Measurements from ENCODE around the gene CNGB1.
"Not testable (repeated sequence)": the region's sequence is repeated elsewhere in the genome, so short reads cannot be mapped to it uniquely, and the experiment has no call there.

The CNGB1 gene

DNA sequence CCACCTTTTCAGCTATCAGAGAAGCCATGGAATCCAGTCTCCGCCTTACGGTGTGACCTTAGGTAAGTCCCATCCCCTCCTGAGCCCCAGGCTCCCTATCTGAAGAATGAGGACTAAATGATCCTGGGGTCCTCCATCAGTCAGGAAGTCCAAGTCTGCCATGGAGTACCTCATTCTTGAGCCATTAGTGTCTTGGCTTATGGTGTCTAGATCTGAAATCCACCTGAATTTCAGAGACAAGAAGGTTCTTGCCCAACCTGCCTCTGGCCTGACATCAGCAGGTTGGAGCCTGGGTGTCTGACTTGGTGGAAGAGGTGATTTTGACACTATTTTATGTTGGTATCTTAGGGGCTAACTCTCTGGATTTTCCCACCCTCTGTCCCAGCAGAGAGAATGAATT, 47.1 kb downstream of the CNGB1 start:
- DNase-seq = no peak

DNA sequence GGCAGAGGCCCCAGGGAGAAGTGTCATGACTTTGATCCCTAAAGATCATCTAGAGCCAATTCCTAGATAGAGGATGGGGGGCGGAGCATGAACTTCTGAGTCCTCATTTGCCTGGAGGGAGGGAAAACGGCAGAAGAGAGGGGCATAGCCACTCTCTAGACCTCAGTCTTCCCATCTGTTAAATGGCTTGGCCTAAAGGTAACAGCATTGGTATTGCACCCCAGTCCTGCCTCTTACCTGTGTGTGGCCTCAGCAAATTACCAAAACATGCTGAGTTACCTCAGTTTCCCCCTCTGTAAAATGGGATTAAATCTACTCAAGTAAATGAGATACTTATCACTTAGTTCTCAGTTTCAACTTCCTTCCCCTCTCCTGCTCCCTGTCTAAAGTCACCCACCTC, 47.5 kb downstream of the CNGB1 start:
- no peak for DNase-seq

DNA sequence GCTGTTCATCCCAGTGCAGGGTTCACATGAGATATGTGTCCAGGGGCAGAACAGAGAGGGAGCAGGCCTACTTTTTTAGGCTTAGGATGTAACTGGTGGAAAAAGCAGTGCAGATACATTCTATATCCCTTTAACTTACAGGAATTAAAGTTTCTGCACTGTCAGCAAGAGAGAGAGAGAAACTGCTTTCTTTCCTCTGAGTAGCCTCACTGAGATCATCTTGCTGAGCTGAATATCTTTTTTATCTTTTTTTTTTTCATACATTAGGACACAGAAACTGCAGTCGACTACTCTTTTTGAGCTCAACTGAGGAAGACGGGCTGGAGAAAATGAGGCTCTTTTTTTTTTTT, 50.1 kb downstream of the CNGB1 start:
- DNase-seq = no peak

DNA sequence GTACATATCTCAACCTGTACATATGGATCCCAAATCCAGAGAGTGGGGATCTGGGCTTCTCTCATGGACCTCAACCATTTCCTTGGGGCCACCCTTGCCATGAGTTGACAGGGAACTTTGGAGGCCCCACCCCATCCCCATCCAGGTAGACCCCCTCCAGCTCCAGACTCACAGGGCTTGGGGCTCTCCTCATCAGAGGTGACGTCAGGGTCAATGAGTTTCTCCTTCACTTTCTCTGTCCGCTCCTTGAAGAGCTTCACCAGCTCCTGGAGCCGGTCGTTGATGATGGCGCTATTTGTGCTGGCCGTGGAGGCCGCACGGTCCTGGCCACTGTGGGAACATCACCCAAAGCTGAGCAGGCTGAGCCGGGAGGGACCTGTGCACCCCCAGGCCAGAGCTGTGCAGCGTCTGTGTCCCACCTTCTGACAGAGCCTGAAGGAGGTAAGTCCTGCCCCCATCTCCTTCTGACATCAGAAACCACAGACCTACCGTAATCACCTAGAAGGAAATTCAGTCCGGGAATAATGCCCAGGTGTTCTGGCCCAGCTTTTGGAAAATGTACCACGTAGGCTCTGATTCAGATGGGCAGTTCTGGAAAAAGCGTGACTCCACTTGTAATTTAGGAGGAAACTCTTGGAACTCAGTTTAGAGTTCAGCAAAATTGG, 50.6 kb downstream of the CNGB1 start:
- no peak for DNase-seq

DNA sequence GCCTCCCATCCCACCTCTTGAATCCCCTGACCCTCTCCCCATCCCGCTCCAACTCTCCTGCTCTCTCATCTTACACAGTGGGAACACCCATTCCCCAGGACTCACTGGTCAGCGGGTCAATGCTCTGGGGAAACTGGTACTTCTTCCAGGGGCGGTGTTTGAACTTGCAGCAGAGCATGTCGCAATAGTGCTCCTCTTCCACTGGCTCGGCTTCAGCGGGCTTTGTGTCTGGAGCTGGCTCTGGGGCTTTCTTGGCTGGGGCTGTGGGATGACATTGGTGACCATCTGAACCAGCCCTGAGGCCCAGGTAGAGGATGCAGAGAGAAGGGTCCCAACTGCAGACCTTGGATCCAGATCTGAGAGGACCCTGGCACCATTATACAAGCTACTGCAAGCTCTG, 51.9 kb downstream of the CNGB1 start:
- no peak for DNase-seq

DNA sequence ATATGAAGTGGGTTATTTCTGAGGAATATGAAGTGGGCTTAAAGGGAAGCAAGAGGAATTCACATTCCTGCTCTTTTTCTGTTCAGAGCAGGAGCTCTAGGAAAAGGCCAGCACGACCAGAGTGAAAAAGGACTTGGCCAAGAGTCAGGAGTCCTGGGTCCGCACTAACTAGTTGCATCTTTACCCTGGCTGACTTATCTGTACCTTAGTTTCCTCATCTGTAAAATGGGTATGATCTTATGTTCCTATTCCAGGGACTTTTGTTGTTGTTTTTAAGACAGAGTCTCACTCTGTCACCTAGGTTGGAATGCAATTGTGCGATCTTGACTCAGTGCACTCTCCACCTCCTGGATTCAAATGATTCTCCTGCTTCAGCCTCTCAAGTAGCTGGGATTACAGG, 52.5 kb downstream of the CNGB1 start:
- DNase-seq = no peak

DNA sequence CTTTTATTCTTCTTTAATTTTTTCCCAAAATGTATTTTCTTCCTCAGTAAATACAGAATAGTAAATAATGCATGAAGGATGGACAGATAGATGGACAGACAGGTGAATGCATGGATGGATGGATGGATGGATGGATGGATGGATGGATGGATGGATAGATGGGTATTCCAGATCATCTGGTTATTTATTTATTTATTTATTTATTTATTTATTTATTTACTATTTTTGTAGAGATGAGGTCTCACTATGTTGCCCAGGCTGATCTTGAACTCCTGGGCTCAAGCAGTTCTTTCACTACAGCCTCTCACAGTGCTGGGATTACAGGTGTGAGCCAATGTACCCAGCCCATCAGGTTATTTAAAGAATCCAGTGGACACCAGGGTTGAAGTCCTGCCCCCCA, 53.0 kb downstream of the CNGB1 start:
- DNase-seq = not testable (repeated sequence)

DNA sequence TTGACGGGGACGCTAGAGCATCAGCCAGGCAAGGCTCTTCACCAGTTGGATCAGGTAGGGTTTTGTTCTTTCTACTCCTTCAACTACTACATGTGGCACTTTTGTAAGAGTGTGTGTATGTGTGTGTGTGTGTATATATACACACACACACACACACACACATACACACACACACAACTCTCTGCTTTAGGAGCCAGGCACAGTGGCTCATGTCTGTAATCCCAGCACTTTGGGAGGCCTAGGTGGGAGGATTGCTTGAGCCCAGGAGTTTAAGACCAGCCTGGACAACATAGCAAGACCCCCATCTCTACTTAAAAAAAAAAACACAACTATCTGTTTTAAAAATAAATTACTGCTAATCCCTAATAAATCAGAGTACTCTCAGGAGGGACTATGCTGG, 53.4 kb downstream of the CNGB1 start:
- DNase-seq = not testable (repeated sequence)

DNA sequence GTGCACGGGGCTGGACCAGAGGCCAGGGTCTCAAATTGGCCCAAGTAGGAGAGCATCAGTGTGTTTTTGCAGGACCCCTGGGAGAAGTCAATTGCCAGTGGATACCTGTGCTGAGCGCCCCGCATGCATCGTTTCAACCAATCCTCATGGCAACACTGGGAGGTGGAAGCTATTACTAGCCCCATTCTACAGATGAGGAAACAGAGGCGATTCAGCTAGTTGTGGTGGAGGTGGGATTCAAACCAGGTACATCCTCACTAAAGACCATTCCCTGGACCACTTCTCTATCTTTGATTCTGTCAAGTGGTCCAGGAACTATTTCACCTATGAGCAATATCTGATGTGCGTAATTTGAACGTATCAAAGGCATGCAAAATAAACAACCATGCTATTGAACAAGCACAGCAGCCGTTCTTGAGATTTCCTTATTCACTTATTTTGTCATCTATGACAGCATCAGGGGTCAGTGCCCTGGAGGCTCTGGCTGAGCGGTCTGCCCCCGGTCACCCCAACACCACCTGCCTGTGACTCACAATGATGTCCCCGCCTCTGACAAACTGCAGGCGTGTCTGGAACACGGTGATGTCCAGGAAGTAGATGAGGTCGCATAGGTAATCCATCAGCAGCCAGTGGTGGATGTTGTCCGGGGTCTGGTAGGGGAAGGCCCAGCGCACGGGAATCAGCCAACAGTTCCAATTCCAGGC, 54.0 kb downstream of the CNGB1 start:
- no peak for DNase-seq

DNA sequence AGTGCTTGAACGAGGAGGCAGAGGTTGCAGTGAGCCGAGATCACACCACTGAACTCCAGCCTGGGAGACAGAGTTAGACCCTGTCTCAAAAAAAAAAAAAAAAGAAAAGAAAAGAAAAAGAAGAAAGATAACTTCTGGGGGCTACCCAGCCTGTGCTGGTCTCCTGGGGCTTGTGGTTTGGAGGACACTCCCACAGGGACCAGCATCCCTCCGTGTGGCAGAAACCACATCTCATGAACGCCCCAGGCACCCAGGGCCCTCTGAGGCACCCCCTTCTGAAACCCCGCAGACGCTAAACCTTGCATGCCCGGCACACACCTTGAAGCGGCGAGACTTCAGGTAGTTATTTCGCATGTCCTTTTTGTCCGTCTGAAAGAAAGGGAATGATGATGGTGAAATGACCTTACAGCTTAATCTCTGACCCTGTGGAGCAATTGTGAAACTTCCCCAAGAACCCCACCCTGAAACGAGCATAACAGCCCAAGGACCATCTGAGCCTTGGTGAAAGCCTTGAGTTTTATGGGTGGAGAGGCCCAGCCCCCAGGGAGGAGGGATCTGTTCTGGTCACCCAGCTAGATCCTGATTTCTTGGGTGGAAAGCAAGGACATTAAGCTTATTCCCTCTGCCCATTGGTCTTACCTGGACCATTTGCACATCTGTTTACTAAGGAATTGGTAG, 55.0 kb downstream of the CNGB1 start:
- no peak for DNase-seq

DNA sequence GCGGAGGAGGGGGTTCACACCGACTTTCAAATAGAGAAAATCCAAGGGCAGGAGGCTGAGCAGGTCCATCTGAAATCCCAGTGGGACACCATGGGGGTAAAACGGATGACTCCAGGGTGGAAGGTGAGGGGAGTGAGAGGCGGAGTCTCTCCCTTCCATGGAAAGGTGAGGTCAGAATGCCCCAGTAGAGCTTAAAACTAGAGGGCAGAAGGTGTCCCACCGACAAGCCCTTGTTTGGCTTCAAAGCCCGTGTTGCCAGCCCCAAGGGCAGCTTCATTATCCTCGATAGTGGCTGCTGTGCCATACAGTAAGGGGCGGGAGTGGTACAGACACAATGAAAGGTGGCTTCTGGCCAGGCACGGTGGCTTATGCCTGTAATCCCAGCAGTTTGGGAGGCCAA, 55.7 kb downstream of the CNGB1 start:
- no peak for DNase-seq

DNA sequence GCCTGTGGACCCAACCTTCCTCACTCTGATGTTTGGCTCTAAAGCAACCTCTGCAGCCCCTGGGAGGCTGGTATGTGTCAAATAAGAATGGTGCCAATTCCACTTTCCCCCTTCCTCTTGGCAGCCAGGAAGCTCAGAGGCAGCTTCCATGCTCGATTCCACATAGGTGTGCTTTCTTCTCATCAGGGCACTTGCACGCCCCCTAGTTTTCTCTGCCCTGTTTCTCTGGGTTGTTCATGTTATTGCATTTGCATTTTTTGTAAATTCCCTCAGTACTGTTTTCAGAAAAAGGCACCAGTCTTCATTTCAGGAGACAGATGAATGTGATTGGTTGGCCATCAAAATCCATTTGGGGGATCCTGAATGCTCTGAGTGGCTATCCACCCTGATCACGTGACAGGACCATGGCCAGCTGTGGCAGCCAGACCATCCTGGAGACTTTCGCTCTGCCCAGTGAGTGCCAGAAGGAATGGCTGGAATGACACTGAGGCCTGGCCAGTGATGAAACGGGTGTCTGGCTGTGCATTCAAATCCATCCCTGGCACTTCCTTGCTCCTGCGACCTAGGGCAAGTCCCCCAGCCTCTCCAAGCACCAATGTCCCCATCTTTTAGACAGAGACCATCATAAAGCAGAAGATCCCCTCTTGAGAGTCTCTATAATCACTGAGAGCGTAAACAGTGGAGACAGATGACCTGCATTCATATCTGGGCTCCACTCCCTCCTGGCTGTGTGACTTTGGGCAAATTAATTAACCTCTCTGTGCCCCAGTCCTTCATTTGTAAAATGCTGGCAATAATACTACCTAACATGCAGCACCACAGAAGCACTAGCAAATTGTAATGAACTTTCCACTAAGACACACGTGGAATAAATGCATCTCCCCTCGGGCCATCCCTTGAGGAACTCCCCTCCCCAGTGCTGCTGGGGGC, 56.4 kb downstream of the CNGB1 start:
- no peak for DNase-seq

DNA sequence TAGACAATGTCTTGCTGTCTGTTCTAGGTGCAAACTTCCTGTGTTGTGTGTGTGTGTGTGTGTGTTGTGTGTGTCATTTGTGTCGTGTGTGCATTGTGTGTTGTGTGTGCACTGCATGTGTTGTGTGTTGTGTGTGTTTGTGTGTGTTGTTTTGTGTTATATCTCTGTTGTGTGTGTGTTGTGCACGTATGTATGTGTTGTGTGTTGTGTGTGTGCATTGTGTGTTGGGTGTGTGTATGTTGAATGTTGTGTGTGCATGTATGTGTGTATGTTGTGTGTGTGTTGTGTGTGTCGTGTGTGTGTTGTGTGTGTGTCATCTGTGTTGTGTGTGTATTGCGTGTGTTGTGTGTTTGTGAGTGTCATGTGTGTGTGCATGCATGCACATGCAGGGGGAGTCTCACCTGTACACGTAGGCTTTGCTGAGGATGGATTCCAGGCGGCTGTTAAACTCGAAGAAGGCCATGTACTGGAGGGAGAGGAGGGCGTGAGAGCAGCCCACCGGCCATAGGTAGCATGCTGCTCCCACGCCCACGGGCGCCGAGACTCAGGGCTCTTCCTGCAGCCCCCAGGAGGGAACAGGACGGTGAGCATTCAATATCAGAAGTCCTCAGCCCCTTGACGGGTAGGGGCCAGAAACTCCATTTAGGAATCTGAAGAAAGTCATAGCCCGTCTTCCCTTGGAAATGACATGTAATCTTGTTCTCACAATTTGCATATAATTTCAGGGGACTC, 58.2 kb downstream of the CNGB1 start:
- DNase-seq = no peak

DNA sequence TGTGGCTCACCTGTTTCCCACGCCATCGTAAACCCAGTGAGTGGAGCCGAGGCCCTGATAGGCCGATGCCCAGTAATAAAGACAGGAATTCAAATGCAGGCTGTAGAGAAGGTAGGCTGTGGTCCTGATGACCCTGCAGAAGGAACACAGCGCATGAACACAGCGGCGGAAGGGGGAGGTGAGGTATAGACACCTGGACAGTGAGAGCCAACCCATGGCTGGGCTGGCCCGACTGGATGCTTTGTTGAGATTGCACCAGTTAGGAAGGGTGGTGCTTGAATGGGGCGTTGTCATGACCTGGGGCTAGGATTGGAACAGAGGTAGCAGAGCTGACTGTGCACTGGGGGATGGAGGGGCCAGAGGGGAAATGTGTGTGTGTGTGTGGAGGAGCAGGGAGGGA, 59.2 kb downstream of the CNGB1 start:
- no peak for DNase-seq

DNA sequence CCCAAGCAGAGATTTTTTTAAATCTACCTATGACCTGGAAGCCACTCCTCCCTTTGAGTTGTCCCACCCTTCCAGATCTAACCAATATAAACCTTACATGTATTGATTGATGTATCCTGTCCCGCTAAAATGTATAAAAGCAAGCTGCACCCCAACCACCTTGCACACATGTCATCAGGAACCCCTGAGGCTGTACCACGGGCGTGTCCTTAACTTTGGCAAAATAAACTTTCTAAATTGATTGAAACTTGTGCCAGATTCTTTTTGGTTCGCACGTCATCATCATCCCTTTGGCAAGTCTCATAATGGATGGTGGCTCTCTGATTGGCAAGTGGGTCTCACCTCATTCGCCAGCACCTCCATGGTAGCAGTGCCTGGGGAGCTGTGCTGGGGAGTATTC, 60.2 kb downstream of the CNGB1 start:
- DNase-seq = no peak

DNA sequence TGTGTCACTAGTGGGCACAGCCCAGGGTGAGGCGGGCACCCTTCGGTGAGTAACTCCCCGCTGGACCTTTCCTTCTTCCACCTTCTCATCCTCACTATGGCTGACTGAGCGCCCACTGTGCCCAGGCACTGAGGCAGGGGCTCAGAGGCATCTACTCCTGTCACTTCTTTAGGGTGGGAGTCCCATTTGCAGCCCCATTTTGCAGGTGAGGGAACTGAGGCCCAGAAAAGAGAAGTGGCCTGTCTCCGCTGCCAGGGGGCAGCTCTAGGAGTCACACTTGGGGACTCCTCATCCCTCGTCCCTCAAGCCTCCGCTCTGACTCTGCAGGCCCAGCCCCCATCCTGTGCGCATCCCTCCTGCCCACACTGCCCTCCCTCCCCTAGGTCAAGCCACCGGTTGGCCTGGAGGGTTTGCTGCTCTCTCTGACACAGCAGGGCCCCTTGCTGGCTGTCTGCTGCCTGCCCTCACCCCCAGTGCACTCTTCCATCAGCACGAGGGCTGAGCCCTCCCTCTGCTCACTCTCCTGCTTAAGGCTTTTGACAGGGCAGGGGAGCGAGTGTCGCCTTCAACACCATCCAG, 62.4 kb downstream of the CNGB1 start:
- no peak for DNase-seq

DNA sequence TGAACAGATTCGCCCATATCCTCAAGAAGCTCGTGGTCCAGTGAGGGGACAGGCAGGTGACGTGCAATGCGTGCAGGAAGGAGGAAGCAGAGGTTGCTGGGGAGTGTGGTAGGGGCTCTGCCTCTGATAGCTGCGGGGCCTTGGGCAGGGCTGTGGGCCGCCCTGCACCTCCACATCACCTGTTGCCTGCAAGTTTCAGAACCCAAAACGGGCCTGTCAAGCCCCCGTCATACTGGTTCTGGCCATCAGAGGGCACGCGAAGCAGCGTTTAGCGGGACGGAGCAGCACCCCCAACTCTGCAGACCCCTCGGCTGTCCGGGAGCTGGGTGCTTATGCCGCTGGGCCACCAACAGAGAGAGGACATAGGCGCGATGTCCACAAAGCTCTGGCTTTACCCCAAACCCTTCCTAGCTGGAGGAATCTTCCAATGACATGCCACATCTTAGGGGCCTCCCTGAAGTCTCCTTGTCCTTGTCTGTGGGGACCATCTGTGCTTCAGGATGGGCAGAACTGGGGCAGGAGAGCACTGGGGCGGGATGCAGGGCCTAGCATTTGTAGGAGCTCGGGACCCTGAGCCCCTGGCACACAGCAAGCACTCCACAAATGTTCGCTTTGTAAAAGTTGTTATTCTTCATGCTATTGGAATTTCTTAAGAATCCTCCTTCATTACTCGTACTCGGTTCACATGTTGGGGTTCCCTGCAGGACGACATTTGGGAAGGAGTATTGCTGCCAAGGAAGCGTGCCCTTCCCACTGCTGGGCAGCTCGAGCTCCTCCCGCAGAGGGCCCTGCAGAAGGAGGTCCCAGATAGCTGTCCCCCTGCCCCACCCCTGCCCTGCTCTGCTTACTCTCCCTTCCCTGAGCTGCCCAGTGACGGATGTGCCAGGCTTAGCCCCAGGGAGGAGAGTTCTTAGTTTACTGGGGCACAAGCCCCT, 64.3 kb downstream of the CNGB1 start:
- no peak for DNase-seq

DNA sequence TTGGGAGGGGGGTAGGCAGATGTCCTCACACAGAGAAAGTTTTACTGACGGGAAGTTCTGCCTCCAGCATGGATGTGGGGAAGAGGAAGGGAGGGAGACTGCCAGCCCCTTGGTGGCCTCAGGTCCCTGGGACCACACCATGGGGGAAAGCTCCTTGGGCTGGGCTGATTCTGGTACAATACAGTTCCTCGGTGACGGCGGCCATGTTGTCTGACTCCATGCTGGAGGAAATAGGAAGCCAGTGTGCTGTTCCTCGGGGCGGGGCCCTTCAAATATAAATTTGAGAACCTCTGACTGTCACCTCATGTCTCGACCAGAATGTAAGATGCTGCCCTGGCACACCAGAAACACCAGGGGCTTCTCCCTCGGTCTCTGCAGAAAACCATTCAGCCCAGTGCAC, 66.8 kb downstream of the CNGB1 start:
- no peak for DNase-seq

DNA sequence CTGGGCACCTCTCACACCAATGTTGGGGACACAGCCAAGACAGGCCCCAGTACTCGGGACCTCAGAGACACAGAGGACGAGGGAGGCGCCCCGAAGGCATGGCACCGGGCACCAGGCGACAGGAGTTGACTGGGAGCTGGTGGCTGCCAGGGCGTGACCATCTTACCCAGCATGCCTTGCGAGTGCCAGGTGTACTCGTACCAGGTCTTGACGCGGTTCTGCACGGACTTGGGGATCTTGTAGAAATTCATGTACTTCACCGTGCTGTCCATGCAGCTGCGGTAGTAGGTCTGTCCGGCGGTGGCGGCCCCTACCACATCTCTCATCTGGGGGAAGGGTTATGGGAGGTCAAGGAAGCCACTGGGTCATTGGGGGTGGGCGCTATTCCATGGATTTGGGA, 67.3 kb downstream of the CNGB1 start:
- no peak for DNase-seq

DNA sequence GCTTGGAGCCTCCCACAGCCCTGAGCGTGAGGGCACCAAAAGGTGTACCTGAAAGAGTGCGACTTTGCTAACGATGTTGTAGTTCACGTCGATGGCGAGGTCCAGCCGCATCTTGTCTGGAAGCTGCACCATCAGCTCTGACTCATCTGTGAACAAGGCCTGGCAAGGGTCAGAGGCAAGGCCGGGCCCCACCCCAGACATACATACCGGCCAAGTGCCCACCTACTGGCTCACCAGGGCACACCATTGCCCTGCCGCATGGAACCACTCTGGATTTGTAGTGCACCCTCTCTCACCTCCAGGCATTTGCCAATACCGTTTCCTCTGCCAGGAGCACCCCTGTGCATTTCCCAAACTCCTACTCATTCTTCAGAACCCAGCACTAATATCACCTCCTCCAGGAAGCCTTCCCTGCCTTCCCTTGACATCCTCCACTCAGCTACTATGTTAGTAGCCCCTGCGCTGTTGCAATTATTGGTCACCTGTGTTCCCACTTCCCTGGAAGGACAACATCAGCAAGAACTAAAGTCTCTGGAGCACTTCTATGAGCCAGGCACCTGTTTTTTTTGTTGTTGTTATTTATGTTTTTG, 69.4 kb downstream of the CNGB1 start:
- no peak for DNase-seq
